Fibroblast of lung (primary cell): Measurements from ENCODE around the gene GSTM5. TPM values are rescaled to one million over a fixed set of nuclear protein-coding genes. Genes with fewer than 3 reads are reported as not detected.

Source experiments
- DNase-seq, 2 donors: peaks; one replicate each; pipeline versions ENCODE4 v3.0.0 to v3.0.0-alpha.2; 2010; ENCODE audit warnings: low read depth in 2 of 2
- H2AFZ ChIP-seq: 2 replicates; pipeline ENCODE4 v1.5.1; 2012; ENCODE audit warnings: low read length, control low read depth, inconsistent platforms
- H3K27ac ChIP-seq: 2 replicates; pipeline ENCODE4 v1.5.1; 2011; ENCODE audit warnings: low read length, control low read depth; ENCODE audit not compliant: insufficient read depth
- H3K27me3 ChIP-seq: 2 replicates; pipeline ENCODE4 v1.5.1; 2011; ENCODE audit warnings: mild to moderate bottlenecking, low read length; ENCODE audit not compliant: control insufficient read depth, insufficient read depth
- H3K36me3 ChIP-seq: 2 replicates; pipeline ENCODE4 v1.5.1; 2011; ENCODE audit warnings: low read length; ENCODE audit not compliant: control insufficient read depth, insufficient read depth
- H3K4me1 ChIP-seq: 2 replicates; pipeline ENCODE4 v1.5.1; 2011; ENCODE audit warnings: low read length; ENCODE audit not compliant: control insufficient read depth, insufficient read depth; ENCODE audit errors: extremely low read depth
- H3K4me2 ChIP-seq: 2 replicates; pipeline ENCODE4 v1.5.1; 2011; ENCODE audit warnings: low read length, control low read depth; ENCODE audit not compliant: insufficient read depth; ENCODE audit errors: extremely low read depth
- H3K4me3 ChIP-seq, 4 experiments: fragments of 200-600 bp in 1 of 4; sonication (generic) in 1 of 4; replicated peaks in 1 of 4; 2 replicates each; pipeline ENCODE4 v1.5.1; 2011 to 2016; ENCODE audit warnings: low read length in 4 of 4, low read depth in 3 of 4, mild to moderate bottlenecking in 3 of 4, control low read depth in 2 of 4, inconsistent platforms in 1 of 4, mixed read lengths in 1 of 4; ENCODE audit not compliant: insufficient read depth in 1 of 4; ENCODE audit errors: control extremely low read depth in 1 of 4
- H3K79me2 ChIP-seq: 2 replicates; pipeline ENCODE4 v1.5.1; 2012; ENCODE audit warnings: mild to moderate bottlenecking, low read length, inconsistent platforms; ENCODE audit not compliant: control insufficient read depth, insufficient read depth
- H3K9ac ChIP-seq: 2 replicates; pipeline ENCODE4 v1.5.1; 2011; ENCODE audit warnings: mild to moderate bottlenecking, low read length, control low read depth; ENCODE audit not compliant: insufficient read depth
- H3K9me3 ChIP-seq: 2 replicates; pipeline ENCODE4 v1.5.1; 2012; ENCODE audit warnings: low read depth, low read length; ENCODE audit not compliant: control insufficient read depth, insufficient read depth
- H4K20me1 ChIP-seq: 2 replicates; pipeline ENCODE4 v1.5.1; 2011; ENCODE audit warnings: low read length; ENCODE audit not compliant: control insufficient read depth, insufficient read depth; ENCODE audit errors: extremely low read depth
- CTCF ChIP-seq, 2 donors: IDR thresholded peaks in 1 of 2; conservative IDR thresholded peaks in 1 of 2; 1 replicate in 1 of 2; 2 replicates in 1 of 2; pipeline ENCODE4 v1.5.1; 2011 to 2012; ENCODE audit warnings: low read length in 2 of 2, control low read depth in 1 of 2, inconsistent platforms in 1 of 2, low read depth in 1 of 2, mild to moderate bottlenecking in 1 of 2
- EZH2 ChIP-seq: IDR thresholded peaks from 2 replicates; pipeline ENCODE4 v1.5.1; 2012; ENCODE audit warnings: low read length, control low read depth, mild to moderate bottlenecking; ENCODE audit errors: missing control alignments
- polyA plus RNA-seq, 2 donors: library from polyadenylated mRNA; depleted of rRNA in 1 of 2; stranded (reverse) in 1 of 2; unstranded in 1 of 2; fragments of >200 nt; gene quantifications; 2 replicates each; pipeline ENCODE4 v1.2.1, GENCODE V29; 2011 to 2012; ENCODE audit warnings: missing spikeins in 1 of 2
- total RNA-seq: library from RNA; depleted of rRNA; stranded (reverse); fragments of >200 nt; gene quantifications from 2 replicates; pipeline ENCODE4 v1.2.1, GENCODE V29; 2014

GSTM5 gene
- total and polyA plus RNA-seq, 2 donors (not counting 1 experiment from before 2014, with no cell fraction given): 6.1 to 21.6 TPM

GRCh38 chr1:109713636-109714035 lies 1.6 kb downstream of the GSTM5 start:
- Histone ChIP-seq H3K27me3 (no peaks in the 10 kb centered on the region), H4K20me1 (no peaks in the 10 kb centered on the region), H3K79me2 (no peaks in the 10 kb centered on the region), H3K9ac (no peak overlapping the region), H3K9me3 (no peaks in the 10 kb centered on the region), H2AFZ (no peak overlapping the region), H3K4me2 (no peak overlapping the region), H3K27ac (no peak overlapping the region), H3K4me1 (no peaks in the 10 kb centered on the region), H3K4me3 (no peak overlapping the region), H3K36me3 (no peaks in the 10 kb centered on the region)
- TF ChIP-seq EZH2 (no peak), CTCF (conservative IDR thresholded peaks at IDR 0.05 in 1 of 2, IDR thresholded peaks at IDR 0.05 in 1 of 2; ENCODE audit: low read depth in 1 of 2, low read length in 2 of 2) (no peak)
- DNase-seq: no peak

- no peak for DNase-seq
- Histone ChIP-seq H4K20me1 (no peaks in the 10 kb centered on the region), H3K9ac (no peak overlapping the region), H3K9me3 (no peaks in the 10 kb centered on the region), H2AFZ (no peak overlapping the region), H3K27me3 (no peaks in the 10 kb centered on the region), H3K4me1 (no peaks in the 10 kb centered on the region), H3K79me2 (no peaks in the 10 kb centered on the region), H3K4me3 (no peak overlapping the region), H3K36me3 (no peaks in the 10 kb centered on the region), H3K4me2 (no peak overlapping the region), H3K27ac (no peak overlapping the region)
- TF ChIP-seq CTCF (conservative IDR thresholded peaks at IDR 0.05 in 1 of 2, IDR thresholded peaks at IDR 0.05 in 1 of 2; ENCODE audit: low read depth in 1 of 2, low read length in 2 of 2) (no peak), EZH2 (no peak)
Observed at GRCh38 chr1:109714661-109715372, 2.8 kb downstream of the GSTM5 start.

- no peaks in the 10 kb centered on the region for H3K27me3 ChIP-seq
- no peak overlapping the region for H2AFZ ChIP-seq
Observed at GRCh38 chr1:109716121-109716520, 4.1 kb downstream of the GSTM5 start.

More at GRCh38 chr1:109716121-109716520, 4.1 kb downstream of the GSTM5 start:
- no peak overlapping the region for H3K27ac ChIP-seq
- H4K20me1 ChIP-seq: no peaks in the 10 kb centered on the region
- no peaks in the 10 kb centered on the region for H3K36me3 ChIP-seq
- H3K4me3 ChIP-seq: no peak overlapping the region
- TF ChIP-seq EZH2 (no peak), CTCF (conservative IDR thresholded peaks at IDR 0.05 in 1 of 2, IDR thresholded peaks at IDR 0.05 in 1 of 2; ENCODE audit: low read depth in 1 of 2, low read length in 2 of 2) (no peak)
- H3K9ac ChIP-seq: no peak overlapping the region
- H3K4me2 ChIP-seq: no peak overlapping the region
- H3K79me2 ChIP-seq: no peaks in the 10 kb centered on the region
- H3K9me3 ChIP-seq: no peaks in the 10 kb centered on the region
- H3K4me1 ChIP-seq: no peaks in the 10 kb centered on the region
- no peak for DNase-seq
